HG02981 (cell line): ENCODE results near the gene EFNA2.

ENCODE experiments used
- ATAC-seq: cut with Tn5 transposase; IDR thresholded peaks from one replicate; pipeline ENCODE4 v1.9.1; 2021; ENCODE audit warnings: mild to moderate bottlenecking, moderate library complexity; ENCODE audit not compliant: unreplicated experiment

The EFNA2 gene

DNA sequence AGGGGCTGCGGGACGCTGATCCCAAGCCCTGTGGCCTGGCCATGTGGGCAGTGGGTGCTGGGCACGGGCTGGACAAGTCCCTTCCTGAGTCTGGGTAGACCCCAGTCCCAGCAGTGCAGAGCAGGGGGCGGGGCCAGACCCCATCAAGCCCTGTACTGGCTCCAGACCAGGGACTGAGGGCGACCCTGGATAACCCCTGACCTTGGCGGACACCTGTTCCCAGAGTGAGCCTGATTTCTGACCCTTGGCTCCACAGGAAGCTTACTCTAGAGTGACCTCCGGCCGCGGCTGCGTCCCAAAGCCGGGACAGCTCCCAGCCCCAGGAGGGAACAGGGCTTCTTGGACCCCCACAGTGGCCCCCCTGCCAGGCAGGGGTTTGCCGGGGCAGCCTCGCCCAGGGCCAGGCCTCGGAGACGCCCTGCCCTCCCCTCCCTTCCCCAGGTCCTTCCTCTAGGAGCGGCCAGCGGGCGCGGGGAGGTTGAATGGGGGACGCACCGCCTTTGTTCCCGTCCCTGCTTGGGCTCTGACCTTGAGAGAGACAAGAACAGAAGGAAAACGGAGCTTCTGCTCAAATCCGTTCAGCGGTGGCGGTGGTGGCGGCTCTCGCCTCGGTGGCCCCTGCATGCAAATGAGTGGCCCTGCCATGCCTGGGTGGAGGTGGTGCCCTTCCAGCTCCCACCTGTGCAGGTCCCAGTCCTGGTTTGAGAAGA, 2.3 kb upstream of the EFNA2 start:
- ATAC-seq: no peak

DNA sequence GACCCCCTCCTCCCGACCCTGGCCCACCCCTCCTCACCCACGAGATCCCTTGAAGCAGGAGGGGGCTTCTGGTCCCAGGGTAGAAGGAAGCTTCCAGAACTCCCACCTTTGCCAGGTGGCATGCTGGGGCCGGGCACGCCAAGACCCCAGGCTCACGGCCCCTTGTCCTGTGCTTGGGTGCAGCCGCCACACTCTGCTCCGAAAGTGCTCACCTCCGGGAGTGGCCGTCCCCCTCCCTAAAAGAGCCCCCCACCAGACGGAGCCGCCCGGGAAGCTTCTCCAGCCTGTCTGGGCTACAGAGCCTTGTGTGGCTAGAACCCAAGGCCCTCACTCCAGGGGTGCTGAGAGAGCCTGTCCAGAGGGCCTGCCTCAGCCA, 1.8 kb upstream of the EFNA2 start:
- ATAC-seq: no peak

DNA sequence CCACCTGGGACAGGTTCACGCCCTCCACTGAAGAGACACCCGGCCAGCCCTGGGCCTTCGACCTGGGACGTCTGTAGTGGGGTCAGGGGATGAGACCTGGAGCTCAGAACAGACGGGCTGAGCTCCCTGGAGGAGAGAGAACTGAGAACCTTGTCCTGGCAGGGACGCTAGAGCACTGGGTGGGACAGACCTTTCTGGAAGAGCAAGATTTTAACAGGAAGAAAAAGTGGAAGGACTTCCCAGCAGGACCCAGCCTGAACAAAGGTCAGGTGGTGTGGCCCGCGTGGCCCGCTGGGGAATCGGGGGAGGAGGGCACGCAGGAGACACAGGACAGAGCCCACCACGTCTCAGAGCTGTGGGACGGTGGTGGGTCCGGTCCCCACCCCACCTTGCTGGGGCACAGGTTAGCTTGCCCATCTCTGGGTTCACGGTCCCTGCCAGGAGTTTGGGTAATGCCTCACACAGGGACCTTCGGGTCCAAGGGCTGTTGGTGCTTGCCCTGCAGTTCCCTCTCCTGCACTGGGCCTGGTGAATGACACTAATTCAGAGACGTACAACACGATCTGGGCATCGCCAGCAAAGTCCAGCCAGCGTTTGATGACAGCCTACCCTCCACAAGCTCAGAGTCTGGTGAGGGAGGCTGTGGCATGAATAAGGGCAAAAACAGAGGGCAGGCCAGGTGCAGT, 1.2 kb upstream of the EFNA2 start:
- no peak for ATAC-seq

DNA sequence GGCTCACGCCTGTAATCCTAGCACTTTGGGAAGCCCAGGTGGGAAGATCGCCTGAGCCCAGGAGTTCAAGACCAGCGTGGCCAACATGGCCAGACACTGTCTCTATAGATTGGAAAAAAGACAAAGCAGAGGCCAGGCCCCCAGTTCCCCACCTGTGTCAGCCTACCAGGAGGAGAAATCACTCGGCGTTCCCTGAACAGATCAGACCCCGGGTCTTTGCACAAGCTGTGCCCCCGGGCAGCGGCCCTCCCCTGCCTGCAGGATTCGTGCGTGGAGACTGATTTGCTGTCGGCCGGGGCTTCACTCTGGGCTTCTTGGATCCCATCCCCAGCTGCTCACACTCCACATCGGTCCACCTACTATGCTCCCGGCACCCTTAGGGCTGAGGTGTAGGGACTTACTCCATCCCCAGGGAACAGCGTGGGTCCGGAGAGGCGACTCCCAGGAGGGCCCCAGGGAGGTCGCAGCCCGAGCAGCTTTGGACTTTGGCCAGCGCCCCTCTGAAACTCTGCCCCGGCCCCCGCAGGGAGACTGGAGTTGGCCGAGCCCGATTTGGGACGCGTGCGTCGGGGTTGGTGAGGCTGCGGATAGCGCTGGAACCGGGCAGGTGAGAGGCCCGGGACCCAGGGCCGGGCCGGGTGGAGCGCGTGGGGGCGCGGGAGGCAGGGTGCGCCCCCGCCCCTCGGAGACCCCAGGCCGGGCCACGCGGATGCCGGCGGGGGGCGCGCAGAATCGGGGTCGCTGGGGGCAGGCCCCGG, 515 bp upstream of the EFNA2 start:
- ATAC-seq: no peak

DNA sequence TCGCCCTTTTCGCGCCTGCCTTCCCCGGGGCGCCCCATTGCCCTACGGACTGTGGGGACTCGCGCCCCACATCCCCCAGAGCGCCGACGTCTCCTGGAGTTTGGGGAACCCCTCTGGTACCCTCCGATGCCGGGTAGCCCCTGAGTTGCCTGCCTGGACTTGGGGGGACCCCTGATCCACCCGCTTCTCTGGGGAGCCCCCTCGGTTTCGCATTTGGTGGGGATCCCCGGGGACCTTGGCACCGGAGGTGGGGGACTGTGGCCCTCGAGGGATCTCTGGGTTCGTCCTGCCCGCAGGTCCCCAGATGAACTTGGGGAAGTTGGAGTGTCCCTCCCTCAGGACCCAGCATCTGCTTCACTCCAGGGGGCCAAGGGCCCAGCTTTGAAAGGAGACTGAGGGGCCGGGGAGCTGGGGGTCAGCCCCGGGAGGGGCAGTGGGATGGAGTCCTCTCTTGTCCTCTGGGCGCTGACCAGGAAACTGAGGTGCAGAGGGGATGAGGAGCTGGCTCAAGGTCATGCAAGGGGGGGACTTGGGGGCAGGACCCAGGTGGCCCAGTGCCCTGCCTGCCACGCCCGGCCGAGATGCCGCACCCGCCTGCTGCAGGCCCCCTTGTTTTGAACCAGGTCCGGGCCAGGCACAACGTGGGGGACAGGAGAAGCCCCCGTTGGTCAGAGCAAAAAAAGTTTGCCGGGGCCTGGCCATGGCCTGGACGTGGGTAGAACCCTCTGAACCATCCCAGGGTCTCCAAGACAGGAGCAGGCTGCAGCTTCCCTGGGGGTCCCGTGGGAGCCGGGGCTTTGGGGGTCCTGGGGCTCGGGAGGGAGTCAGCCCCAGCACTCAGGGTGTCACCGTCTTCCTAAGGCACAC, 1.0 kb downstream of the EFNA2 start:
- ATAC-seq: no peak

DNA sequence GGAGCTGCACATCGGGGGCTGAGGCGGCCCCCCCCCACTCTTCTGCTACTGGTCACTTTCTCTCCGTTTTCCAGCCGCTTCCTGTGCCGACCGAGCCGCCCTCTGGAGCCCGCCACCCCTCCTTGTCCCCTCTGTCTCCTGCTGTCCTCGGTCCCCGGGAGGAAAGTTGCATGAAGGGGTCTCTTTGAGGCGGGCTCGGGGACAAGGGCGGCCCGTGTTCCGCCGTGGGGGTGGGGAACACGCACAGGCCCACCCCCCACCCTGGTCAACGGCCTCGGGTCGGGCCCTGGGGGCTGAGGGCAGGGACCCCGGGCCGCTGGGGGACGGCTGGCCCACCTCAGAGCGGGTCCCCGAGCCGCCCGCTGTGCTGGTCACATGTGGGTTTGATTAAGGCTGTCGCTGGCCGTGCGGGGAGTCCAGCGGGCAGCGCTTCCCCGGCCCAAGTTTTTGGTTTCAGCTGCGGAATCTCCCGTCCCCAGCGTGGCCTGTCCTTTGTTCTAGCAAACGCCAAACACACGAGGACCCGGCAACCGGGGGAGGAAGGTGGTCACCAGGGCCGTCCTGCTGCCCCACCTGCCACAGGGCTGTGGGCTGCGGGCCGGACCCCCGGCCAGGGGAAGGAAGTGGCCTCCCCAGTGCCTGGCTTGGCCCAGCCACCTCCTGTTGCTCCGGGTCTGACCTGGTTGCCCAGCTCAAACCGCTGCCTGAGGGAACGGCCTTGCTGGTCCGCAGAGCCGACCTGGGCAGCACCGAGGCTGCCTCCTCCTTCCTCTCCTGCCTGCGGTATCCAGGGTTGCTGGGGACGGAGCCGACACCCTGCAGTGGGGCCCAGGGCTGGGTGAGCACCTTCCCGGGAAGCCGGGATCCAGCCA, 1.9 kb downstream of the EFNA2 start:
- ATAC-seq: no peak

DNA sequence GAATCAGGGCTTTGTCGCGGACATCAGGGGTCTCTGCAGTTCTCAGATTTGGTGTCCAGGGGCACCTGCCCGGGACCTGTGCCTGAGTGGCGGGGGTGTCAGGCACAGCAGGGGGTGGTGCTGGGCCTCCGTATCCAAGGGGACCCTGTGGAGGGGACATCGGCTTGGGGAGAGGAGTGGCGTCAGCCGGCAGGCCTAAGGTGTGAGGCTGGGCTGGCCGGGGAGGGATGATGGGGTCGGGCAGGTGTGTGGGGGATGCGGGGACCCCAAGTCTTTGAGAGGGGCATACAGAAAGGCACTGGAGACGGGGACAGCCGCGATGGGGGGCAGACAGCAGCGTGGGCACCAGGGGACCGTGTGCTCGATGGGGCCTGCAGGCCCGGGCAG, 2.5 kb downstream of the EFNA2 start:
- ATAC-seq: no peak

DNA sequence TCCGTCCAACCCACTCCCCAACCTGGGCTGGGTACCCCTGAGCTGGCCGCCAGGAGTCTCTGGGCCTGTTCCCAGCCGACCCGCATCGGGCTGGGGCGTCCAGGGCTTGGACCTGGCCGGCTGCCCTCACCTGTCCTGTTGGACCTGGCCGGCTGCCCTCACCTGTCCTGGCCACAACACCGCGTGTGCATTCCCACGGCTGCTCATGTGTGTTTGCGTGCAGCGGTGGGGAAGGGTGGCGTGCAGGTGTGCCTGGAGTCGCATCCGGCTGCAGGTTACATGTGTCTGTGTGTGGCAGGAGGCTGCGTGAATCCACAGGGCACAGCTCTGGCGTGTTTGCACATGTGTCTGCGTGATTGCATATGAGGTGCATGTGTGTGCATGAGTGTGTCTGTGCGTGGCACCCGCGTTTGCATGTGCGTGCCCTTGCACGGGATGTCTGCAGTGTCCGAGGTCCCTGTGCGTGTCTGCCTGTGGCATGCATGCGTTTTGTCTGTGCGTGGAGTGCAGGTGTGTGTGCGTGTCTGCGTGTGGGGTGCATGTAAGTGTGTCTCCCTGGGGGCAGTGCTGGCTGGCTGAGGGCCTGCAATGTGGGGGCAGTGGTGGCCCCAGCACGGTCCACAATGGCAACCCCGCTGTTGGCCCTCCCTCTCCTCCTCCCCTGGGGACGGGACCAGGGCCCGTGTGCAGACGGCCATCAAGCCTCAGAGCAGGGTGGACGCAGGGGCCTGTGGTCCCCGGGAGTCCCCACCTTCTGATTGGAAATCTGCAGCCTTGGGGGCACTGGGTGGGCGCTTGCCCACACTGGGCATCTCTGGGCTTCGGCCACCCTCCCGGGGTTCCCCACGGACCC, 3.4 kb downstream of the EFNA2 start:
- no peak for ATAC-seq

DNA sequence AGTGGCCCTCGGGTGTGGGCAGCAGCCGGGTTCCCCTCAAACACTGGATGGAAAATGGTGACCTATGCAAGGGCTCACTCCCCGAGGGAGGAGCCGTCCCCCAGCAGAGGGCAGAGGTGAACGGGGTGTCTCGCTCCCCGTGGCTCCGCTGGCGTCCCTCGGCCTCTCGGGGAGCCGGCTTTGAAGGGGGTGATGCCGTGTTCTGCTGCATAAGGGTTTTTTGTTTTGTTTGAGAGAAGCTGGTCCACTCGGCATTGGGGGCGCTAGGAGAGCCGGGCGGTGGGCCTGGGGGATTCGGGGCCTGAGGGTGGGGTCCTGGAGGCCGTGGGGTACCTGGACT, 4.0 kb downstream of the EFNA2 start:
- no peak for ATAC-seq

DNA sequence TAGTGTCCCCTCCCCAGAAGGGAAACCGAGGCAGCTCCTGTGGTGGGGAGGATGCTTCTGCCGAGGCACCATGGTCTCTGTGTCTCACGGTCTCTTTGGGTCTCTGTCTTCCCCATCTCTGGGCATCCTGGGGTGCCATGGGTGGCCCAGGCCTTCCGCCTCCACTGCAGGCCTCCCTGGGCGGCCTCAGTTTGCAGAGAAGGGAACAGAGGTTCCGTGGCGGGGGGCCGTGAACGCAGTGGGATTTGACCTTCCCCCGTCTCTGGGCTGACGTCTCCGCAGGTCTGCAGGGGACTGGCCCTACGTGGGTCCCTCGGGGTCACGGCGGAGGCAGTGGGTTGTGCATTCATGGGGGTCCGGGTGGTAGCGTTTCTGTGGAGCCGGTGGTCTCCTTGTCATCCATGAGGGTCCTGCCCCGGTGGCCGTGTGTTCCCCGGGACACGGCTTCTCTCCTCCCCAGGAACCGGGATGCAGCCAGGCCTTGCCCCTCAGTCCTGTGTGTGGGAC, 4.6 kb downstream of the EFNA2 start:
- no peak for ATAC-seq

DNA sequence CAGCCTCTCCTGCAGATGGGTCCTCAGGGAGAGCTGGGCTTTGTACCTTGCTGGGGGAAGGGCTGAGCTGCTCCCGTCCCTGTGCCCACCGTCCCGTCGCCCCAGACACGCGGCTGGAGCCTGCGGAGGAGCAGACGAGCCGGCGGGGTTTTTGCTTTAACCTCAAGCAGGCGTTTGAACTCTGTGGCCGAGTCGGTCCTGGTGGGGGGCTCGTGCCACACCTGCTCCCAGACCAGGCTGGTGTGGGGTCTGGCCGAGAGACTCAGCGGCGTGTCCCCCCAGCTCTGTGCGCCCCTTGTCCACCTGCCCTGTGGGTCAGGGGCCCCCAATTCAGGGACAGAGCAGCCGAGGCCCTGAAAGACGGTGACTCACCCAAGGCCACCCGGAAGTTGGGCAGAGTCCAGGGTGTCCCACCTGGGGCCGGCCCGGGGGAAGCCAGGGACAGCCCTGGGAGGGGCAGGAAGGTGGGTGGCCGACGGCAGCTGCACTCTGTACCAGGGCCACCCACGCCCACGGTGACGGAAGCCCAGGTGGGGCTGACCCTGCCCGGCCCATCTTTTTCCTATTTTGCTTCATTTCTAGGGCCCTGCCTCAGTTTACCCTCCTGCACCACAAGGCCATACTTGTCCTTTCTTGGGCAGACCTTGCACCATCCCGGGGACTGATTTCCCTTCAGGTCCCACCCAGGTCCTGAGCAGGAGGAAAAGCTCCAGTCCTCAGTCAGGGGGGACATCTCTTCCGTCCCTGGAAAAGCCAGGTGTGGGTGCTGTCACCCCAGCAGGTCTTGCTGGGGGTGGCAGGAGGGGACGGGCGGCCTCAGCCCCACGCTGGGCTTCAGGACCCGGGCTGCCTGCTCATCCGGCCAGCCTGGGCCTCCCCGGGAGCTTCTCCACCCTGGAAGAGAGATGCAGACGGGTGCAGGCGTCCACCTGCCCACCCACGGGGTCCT, 5.3 kb downstream of the EFNA2 start:
- ATAC-seq: no peak

DNA sequence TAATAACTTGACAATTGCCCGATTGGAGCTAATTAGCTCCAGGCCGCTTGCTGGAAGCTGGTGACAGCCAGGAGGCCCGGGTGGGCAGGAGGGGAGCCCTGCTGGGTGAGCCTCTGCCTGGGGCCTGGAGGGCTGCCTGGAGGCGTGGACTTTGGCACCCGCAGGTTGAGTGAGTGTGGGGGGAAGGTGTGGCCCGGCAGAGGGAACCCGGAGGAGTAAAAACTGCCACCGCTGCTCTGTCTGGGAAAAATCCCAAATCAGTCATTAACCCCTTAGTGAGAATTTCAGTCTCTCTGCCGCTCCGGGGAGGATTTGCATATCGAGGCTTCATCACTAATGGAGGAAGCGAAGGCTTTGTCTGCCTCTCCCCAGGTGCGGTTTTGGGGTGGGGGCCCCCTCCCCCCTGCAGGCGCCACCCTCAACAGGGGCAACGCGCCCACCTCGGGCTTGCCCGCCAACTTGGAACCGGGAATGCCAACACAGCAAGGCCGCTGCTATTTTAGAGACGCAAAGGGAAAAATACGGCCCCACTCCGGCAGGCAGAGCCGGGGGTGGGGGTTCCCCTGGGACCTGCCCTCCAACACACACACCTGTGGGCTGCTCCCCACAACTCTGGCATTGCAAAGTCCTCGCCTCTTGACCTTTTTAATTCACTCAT, 6.2 kb downstream of the EFNA2 start:
- ATAC-seq: no peak

DNA sequence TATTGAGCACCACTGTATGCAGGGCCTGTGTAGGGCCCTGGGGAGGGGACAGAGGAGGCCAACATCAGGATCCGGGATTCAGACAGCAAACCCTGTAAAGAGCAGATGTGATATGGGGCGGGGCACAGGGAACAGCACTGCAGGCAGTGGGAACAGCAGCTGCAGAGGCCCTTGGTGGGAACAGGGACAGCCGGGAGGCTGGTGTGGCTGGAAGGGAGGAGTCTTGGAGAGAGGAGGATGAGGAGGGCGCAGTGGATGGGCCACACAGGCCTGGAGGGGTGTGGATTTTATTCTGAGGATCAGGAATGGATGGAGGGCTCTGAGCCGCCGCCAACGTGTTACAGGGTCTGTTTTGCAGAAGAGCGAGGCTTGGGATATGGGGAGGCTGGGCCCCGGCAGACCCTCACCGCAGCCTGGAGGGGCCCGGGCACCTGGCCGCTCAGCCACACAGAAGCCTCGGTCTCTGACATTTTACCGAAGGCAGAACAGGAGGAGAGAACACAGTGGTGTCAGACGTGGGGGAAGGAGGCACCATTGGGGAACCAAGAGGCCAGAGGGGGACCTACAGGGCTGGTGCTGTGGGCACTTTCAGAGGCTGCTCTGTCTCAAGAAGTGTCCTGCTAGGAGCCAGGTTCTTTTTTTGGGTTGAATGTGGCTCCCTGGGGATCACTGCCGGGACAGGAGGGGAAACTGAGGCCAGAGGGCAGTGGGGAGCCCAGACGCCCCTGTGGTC, 6.9 kb downstream of the EFNA2 start:
- ATAC-seq: no peak

DNA sequence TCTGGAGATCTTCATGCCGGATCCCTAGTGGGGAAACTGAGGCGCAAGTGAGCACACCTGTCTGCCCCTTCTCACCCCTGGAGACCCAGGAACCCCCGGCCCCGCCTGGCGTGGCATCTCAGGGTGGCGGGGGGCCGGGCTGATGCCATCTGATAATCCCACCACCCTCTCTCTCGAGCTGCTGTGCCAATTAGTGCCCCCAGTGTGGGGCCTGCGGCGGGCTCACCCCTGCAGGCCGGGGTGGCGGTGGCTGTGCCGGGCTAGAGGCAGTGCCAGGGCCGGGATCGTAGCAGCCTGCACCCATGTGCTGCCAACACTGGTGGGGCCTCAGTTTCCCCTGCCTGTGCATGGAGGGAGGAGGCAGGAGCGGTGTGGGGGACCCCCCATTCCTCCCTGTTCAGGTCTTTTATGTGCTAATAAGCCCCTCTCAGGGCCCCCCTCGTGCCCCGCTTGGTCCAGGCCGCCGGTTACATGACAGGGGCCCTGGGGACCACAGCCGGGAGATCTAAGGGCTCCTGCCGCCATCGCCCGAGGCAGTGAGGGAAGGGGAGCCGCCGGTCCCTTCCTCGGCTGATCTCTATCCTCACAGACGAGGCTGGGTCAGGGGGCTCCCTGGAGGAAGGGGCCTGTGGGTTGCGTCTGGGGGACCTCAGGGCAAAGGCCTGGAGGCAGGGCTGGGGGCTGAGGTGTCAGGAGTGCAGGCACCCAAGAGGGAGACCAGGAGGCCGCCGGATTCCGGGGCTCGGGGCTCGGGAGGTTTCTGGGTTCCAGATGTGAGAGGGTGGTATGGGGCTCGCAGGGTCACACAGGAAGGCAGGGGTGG, 8.3 kb downstream of the EFNA2 start:
- ATAC-seq: no peak

DNA sequence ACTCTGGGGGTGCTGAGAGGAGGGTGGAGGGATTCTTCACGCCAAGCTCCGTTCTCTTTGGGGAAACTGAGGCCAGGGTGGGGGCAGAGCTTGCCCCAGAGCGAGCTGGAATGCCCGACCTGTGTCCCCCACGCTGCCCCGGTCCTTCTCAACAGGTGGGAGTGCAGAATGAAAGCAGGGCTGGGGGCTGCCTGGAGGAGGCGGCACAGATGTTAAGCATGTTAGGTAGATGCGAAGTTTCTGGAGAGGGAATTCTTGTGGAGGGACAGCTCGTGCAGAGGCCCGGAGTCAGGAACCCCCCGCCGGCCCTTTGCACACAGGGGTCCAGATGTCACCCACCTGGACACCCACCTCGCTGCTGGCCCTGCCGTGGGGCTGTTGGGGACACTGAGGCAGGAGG, 9.0 kb downstream of the EFNA2 start:
- ATAC-seq: no peak
